ENCODE data around the gene FUT8.

The FUT8 gene

GRCh38 chr14:65604936-65605335, 192.4 kb downstream of the FUT8 start:
- no peak overlapping the region for H3K4me3 ChIP-seq (replicated peaks; ENCODE audit: low read depth, low read length)
- TF ChIP-seq CTCF (IDR thresholded peaks at IDR 0.05; ENCODE audit: low read depth, low read length, missing control alignments), result no peak
- DNase-seq (ENCODE audit: extremely low read depth, low read depth), result no peak

- no peak overlapping the region for H3K4me3 ChIP-seq (replicated peaks; ENCODE audit: low read depth, low read length)
- DNase-seq (ENCODE audit: extremely low read depth, low read depth), result no peak
- no peak for TF ChIP-seq CTCF (IDR thresholded peaks at IDR 0.05; ENCODE audit: low read depth, low read length, missing control alignments)
These were observed 193.9 kb downstream of the FUT8 start for GRCh38 chr14:65606460-65606859.

- no peak for TF ChIP-seq CTCF (IDR thresholded peaks at IDR 0.05; ENCODE audit: low read depth, low read length, missing control alignments)
- no peak overlapping the region for H3K4me3 ChIP-seq (replicated peaks; ENCODE audit: low read depth, low read length)
- no peak for DNase-seq (ENCODE audit: extremely low read depth, low read depth)
These were observed 200.7 kb downstream of the FUT8 start for GRCh38 chr14:65613131-65613650.

- DNase-seq (ENCODE audit: extremely low read depth, low read depth), result no peak
- no peak overlapping the region for H3K4me3 ChIP-seq (replicated peaks; ENCODE audit: low read depth, low read length)
- TF ChIP-seq CTCF (IDR thresholded peaks at IDR 0.05; ENCODE audit: low read depth, low read length, missing control alignments), result no peak
These were observed 206.5 kb downstream of the FUT8 start for GRCh38 chr14:65618996-65619395.

- no peak for TF ChIP-seq CTCF (IDR thresholded peaks at IDR 0.05; ENCODE audit: low read depth, low read length, missing control alignments)
- no peak overlapping the region for H3K4me3 ChIP-seq (replicated peaks; ENCODE audit: low read depth, low read length)
- DNase-seq (ENCODE audit: extremely low read depth, low read depth), result no peak
These were observed 207.7 kb downstream of the FUT8 start for GRCh38 chr14:65620195-65620594.

GRCh38 chr14:65622703-65623102, 210.2 kb downstream of the FUT8 start:
- no peak overlapping the region for H3K4me3 ChIP-seq (replicated peaks; ENCODE audit: low read depth, low read length)
- no peak for TF ChIP-seq CTCF (IDR thresholded peaks at IDR 0.05; ENCODE audit: low read depth, low read length, missing control alignments)
- DNase-seq (ENCODE audit: extremely low read depth, low read depth), result no peak

- DNase-seq (ENCODE audit: extremely low read depth, low read depth), result no peak
- TF ChIP-seq CTCF (IDR thresholded peaks at IDR 0.05; ENCODE audit: low read depth, low read length, missing control alignments), result no peak
- no peak overlapping the region for H3K4me3 ChIP-seq (replicated peaks; ENCODE audit: low read depth, low read length)
These were observed 211.2 kb downstream of the FUT8 start for GRCh38 chr14:65623759-65624158.
